HepG2 (cell line): Measurements from ENCODE around the gene DNMBP. TPM values are rescaled to one million over a fixed set of nuclear protein-coding genes. Genes with fewer than 3 reads are reported as not detected.

Experiments used
- DMAP1 ChIP-seq: IDR thresholded peaks from 2 replicates; pipeline ENCODE4 v1.6.1; 2016
- GFI1 ChIP-seq: sonication (generic); formaldehyde crosslinking; IDR thresholded peaks from 2 replicates; pipeline ENCODE4 v1.5.0; 2020; ENCODE audit warnings: missing genetic modification reagents, mild to moderate bottlenecking, borderline replicate concordance
- MIER3 ChIP-seq: IDR thresholded peaks from 2 replicates; pipeline ENCODE4 v1.6.1; 2016; ENCODE audit warnings: missing compliant biosample characterization, borderline replicate concordance
- POLR2G ChIP-seq: fragments of 200-400 bp; formaldehyde crosslinking; IDR thresholded peaks from 2 replicates; pipeline ENCODE4 v1.6.1; 2018; ENCODE audit warnings: mild to moderate bottlenecking, low read depth, low read length, moderate library complexity
- ZNF234 ChIP-seq: sonication (generic); formaldehyde crosslinking; conservative IDR thresholded peaks from 2 replicates; pipeline ENCODE4 v1.5.1; 2020; ENCODE audit warnings: mild to moderate bottlenecking, missing genetic modification reagents
- ZNF235 ChIP-seq: sonication (generic); formaldehyde crosslinking; IDR thresholded peaks from 2 replicates; pipeline ENCODE4 v1.8.1; 2023; ENCODE audit warnings: mild to moderate bottlenecking, missing genetic modification reagents, borderline replicate concordance
- polyA plus RNA-seq, 8 experiments: library from polyadenylated mRNA; depleted of rRNA in 3 of 8; stranded (reverse) in 7 of 8; unstranded in 1 of 8; fragments of >200 nt; fragmentation: Illumina TruSeq in 4 of 8; extraction: Trizol in 4 of 8; gene quantifications; 2 replicates each; pipeline versions ENCODE4 v1.2.1 to v1.2.3, GENCODE V29; 2011 to 2016; ENCODE audit warnings: low read depth in 4 of 8, missing spikeins in 1 of 8, mixed read lengths in 1 of 8; ENCODE audit not compliant: insufficient read depth in 1 of 8
- total RNA-seq, 5 experiments: library from RNA; depleted of rRNA; stranded (reverse); fragments of >200 nt; fragmentation: Illumina TruSeq; extraction: Trizol; gene quantifications; 2 replicates each; pipeline ENCODE4 v1.2.3, GENCODE V29; 2016; ENCODE audit warnings: low read depth in 1 of 5
- TF ChIP-seq, protein P1 (sequence below): sonication (generic); formaldehyde crosslinking; IDR thresholded peaks from 2 replicates; pipeline ENCODE4 v1.4.0; 2020; ENCODE audit warnings: missing genetic modification reagents
- TF ChIP-seq, protein P2 (sequence below): IDR thresholded peaks from 2 replicates; pipeline ENCODE4 v1.6.1; 2016; ENCODE audit warnings: missing biosample characterization, missing genetic modification reagents, low read depth

Gene DNMBP
- total and polyA plus RNA-seq, 2 of the 13 experiments (the other 11 are each of a cell fraction or from before 2014, with no cell fraction given): 3.6 to 6.3 TPM

DNA sequence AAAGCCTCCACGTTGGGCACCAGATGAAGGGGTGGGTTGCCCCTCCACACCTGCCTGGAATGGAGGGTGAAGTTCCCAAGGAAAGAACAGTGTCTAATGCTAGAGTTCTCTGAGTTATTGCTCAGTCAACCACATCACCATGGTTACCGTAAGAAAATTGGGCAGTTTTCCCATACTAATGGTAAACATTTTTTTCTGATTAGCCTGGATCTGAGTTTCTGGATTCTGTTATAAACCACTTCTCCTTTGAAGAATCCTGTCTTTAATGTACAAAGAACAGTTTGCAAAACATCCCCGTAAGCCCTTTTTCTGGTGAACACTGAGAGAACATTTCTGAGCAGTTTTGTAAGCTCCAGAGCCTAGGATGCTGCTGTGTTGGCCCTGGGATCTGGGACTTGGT, 181.8 kb downstream of the DNMBP start (continued):
- TF ChIP-seq ZNF235 (CRISPR knock-in tag) (no peak), DMAP1 (no peak), ZNF234 (CRISPR knock-in tag) (no peak), GFI1 (no peak), POLR2G (no peak), MIER3 (CRISPR knock-in tag) (no peak)
- TF ChIP-seq, protein P1, sequence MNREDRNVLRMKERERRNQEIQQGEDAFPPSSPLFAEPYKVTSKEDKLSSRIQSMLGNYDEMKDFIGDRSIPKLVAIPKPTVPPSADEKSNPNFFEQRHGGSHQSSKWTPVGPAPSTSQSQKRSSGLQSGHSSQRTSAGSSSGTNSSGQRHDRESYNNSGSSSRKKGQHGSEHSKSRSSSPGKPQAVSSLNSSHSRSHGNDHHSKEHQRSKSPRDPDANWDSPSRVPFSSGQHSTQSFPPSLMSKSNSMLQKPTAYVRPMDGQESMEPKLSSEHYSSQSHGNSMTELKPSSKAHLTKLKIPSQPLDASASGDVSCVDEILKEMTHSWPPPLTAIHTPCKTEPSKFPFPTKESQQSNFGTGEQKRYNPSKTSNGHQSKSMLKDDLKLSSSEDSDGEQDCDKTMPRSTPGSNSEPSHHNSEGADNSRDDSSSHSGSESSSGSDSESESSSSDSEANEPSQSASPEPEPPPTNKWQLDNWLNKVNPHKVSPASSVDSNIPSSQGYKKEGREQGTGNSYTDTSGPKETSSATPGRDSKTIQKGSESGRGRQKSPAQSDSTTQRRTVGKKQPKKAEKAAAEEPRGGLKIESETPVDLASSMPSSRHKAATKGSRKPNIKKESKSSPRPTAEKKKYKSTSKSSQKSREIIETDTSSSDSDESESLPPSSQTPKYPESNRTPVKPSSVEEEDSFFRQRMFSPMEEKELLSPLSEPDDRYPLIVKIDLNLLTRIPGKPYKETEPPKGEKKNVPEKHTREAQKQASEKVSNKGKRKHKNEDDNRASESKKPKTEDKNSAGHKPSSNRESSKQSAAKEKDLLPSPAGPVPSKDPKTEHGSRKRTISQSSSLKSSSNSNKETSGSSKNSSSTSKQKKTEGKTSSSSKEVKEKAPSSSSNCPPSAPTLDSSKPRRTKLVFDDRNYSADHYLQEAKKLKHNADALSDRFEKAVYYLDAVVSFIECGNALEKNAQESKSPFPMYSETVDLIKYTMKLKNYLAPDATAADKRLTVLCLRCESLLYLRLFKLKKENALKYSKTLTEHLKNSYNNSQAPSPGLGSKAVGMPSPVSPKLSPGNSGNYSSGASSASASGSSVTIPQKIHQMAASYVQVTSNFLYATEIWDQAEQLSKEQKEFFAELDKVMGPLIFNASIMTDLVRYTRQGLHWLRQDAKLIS: no peak
- TF ChIP-seq, protein P2, sequence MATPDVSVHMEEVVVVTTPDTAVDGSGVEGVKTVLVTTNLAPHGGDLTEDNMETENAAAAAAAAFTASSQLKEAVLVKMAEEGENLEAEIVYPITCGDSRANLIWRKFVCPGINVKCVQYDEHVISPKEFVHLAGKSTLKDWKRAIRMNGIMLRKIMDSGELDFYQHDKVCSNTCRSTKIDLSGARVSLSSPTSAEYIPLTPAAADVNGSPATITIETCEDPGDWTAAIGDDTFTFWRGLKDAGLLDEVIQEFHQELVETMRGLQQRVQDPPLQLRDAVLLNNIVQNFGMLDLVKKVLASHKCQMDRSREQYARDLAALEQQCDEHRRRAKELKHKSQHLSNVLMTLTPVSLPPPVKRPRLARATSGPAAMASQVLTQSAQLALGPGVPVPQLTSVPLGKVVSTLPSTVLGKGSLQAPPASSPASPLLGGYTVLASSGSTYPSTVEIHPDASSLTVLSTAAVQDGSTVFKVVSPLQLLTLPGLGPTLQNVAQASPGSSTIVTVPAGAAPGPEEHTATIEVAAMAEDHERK (CRISPR knock-in tag): no peak

Other genes starting within 250 kb of the DNMBP start
- gene ABCC2, start 227.3 kb downstream of the DNMBP start, total RNA-seq (2016; rRNA removed; fragmentation: Illumina TruSeq; extraction: Trizol): 69.6 and 181 TPM in 2 replicates
- gene ABCC2, start 227.3 kb downstream of the DNMBP start, polyA plus RNA-seq (2011; rRNA removed): 494 and 497 TPM in 2 replicates
- 8.1 and 17.3 TPM in 2 replicates for gene CPN1, start 71.9 kb upstream of the DNMBP start, total RNA-seq (2016; rRNA removed; fragmentation: Illumina TruSeq; extraction: Trizol)
- 35.1 and 42.1 TPM in 2 replicates for gene CPN1, start 71.9 kb upstream of the DNMBP start, polyA plus RNA-seq (2011; rRNA removed)
- gene ERLIN1, start 176.1 kb upstream of the DNMBP start, total RNA-seq (2016; rRNA removed; fragmentation: Illumina TruSeq; extraction: Trizol): 46.9 and 69.3 TPM in 2 replicates
- gene ERLIN1, start 176.1 kb upstream of the DNMBP start, polyA plus RNA-seq (2011; rRNA removed): 56.8 and 61.3 TPM in 2 replicates
- 30.3 and 44.3 TPM in 2 replicates for gene CHUK, start 219.6 kb upstream of the DNMBP start, total RNA-seq (2016; rRNA removed; fragmentation: Illumina TruSeq; extraction: Trizol)
- gene CHUK, start 219.6 kb upstream of the DNMBP start, polyA plus RNA-seq (2011; rRNA removed): 8.0 and 9.6 TPM in 2 replicates